NOMO-1 (cell line): ENCODE data around the gene NXPH1.

Source experiments
- DNase-seq, 2 experiments: peaks; one replicate each; lab custom pipeline; 2025; ENCODE audit not compliant: unreplicated experiment in 2 of 2; lab: John Stamatoyannopoulos, UW

NXPH1 gene

DNA sequence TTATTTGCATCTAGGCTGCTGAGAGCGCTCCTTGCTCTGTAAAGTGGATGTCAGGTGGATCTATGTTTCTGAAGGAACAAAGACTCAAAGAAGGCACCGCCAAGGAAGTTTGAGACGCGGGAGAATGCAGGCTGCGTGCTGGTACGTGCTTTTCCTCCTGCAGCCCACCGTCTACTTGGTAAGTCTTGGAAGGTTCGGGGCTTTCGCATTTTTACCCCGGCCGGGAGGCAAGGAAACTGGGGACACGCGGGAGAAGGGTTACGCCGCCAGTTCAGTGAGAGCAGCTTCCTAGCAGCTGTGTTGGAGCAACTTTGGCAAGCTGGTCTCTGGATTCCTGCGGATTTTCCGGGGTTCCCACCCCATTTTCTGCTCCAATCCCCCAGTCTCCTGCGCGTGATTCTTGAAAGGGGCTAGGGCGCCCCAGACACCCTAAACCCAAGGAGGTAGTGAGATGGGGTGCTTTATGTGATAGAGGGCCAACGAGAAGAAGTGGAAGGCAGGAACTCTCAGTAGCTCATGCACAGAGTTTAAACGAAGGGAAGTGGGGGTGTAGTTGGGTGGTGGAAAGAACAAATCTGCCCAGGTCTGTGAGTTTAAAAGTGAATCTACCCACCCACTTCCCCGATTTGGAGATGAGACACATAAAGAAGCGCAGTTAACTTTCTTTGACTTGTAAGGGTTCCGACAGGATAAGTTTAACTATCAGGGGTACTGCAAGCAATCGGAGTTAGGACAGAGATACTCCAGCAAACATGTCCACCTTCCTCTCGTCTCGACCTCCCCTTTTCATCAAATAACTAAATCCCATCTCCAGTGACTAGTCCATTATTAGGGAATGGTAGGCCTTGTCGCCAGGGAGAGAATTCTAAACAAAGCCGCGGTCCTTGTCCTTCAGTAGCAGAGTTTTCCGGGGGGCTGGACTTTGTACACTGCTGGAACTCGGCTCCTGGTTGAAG is 2.5 kb downstream of the NXPH1 start:
- DNase-seq: no peak

- DNase-seq: peak; percentile 12 to 28
Observed at GRCh38 chr7:8436965-8437364, 3.6 kb downstream of the NXPH1 start.

- no peak for DNase-seq
Observed at GRCh38 chr7:8437606-8438005, 4.2 kb downstream of the NXPH1 start.

DNA sequence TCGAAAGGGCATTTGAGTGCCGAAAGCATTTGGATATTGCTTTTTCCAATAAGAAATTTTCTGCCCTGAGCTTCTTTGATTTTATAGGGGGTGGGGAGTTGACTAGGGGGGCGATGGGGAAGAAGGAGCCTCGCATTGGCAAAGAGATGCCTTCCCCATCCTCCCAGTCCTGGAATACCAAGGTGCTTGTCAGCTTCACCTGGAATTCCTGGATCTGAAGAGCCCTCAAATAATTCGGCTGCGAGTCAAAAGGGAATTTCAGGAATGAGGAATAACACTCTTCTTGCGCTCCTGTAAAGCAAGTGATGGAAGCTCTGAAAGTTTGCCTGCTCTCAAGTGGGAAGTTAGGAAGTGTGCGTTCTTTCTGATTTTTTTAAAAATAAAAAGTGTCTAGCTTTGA is 7.3 kb downstream of the NXPH1 start:
- no peak for DNase-seq

GRCh38 chr7:8441106-8441965 is 7.9 kb downstream of the NXPH1 start:
- DNase-seq: no peak

- no peak for DNase-seq
Observed at GRCh38 chr7:8442051-8442813, 8.8 kb downstream of the NXPH1 start.

GRCh38 chr7:8442814-8443304 is 9.4 kb downstream of the NXPH1 start:
- no peak for DNase-seq

GRCh38 chr7:8443576-8444467 is 10.4 kb downstream of the NXPH1 start:
- DNase-seq: no peak

GRCh38 chr7:8444468-8444769 is 11.0 kb downstream of the NXPH1 start:
- no peak for DNase-seq

DNA sequence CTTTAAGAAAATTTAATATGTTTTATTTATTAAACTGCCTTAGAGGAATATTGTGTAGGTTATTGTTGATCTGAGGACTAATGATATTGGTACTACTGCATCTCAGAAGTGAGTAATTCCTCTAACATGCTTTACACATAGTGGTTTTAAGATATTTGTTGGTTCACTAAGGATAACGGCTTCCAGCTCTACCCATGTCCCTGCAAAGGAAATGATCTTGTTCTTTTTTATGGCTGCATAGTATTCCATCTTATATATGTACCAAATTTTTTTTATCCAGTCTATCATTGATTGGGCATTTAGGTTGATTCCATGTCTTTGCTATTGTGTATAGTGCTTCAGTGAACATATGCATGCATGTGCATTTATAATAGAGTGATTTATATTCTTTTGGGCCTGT is 20.1 kb downstream of the NXPH1 start:
- no peak for DNase-seq

DNA sequence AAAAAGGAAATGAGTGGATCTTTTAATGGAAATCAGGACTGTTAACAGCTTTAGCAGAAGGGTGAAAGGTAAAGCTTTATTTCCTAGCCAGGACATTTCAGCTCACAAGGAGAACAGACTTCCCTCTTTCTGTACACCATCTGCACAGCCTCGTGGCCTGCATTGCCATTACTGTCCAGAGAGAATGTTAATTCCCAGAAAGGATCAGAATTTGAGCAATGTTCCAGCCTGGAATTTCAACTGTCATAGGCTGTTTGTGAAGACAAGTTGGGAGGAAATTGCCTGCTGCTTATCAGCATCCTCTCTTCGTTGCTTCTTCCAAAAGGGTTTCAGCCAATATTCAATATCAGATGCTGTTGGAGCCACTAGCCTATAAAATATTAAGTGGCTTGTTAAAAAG is 22.0 kb downstream of the NXPH1 start:
- DNase-seq: no peak

DNA sequence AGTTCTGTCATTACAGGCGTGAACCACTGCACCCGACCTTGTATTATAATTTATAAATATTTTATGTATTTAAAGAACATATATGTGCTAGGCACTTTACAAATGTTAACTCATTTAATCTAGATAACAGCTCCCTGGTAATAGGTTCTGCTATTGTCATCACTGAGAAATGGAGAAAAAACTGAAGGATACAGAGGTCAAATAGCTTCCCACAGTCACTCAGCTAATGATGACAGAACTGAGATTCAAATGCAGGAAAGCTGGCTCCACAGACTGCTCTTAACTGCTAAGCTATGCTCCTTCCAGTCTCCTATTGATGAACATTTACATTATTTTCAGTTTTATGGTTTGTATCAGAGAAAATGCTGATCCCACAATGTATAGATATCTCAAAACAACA is 28.9 kb downstream of the NXPH1 start:
- no peak for DNase-seq

DNA sequence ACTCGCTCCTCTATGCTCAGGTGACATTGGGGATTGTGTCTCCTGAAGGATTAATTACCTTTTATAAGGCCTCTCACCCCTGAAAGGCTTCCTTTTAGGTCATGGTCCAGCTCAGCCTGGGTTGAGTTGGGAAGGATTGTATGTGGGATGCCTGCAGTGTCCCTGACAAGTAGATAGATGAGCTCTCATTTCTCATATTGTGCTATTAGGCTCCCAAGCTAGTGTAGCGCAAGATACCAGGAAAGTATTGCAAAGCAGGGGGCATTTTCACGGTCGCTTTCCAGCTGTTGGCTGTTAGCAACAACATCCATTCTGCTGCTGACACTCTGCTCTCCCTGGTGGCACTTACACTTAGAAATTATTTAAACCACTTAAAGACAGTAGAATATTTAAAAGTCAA is 31.9 kb downstream of the NXPH1 start:
- no peak for DNase-seq

GRCh38 chr7:8480527-8480926 is 47.1 kb downstream of the NXPH1 start:
- DNase-seq: no peak

GRCh38 chr7:8481096-8481495 is 47.7 kb downstream of the NXPH1 start:
- DNase-seq: no peak

- peak; percentile 42 to 61 for DNase-seq
Observed at GRCh38 chr7:8481752-8482446, 48.5 kb downstream of the NXPH1 start.

DNA sequence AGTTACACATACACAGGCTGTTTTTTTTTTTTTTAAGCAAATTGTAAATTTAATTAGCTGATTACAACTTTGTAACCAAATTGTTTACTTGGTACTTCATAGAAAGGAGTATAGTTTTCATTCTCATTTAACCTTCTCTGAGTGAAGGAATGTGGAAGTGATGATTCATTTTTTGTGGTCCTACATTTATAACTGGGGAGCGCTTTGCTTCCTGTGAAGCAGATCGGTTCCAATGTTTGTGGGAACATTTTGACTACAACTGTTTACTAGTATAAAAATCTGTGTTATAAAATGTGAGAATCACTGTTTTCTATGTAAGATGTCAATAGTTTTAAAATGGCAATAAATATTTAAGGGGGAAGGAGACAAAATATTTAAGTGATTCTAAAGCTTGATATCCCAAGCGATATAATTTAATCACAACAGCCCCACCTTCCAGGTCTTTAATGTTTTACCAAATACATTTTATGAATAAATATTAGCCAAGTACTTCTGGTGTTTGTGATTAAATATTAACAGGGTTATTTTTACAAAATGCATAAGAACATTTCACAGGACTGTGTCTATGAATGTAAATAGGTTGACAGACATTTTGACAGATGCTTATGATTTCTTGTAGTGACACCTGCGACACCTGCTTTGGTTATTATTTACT is 57.1 kb downstream of the NXPH1 start:
- no peak for DNase-seq

- DNase-seq: no peak
Observed at GRCh38 chr7:8491106-8491505, 57.7 kb downstream of the NXPH1 start.
